SK-N-SH treated with all-trans-retinoic acid at 6 μM for 48 hours (cell line): Measurements from ENCODE around the gene MICA.

Experiments
- ARNTL ChIP-seq: fragments of 450-650 bp; formaldehyde crosslinking; IDR thresholded peaks from 2 replicates; pipeline ENCODE4 v1.5.0; 2020; ENCODE audit warnings: low read depth, mild to moderate bottlenecking, moderate library complexity, borderline replicate concordance
- CSDC2 ChIP-seq: fragments of 250-450 bp; sonication (Bioruptor Pico); IDR thresholded peaks from 2 replicates; pipeline ENCODE4 v1.5.0; 2020; ENCODE audit warnings: mild to moderate bottlenecking, moderate library complexity
- ESRRG ChIP-seq: fragments of 250-450 bp; sonication (Bioruptor Pico); IDR thresholded peaks from 2 replicates; pipeline ENCODE4 v1.6.1; 2021; ENCODE audit warnings: mild to moderate bottlenecking
- OSR1 ChIP-seq: fragments of 250-450 bp; sonication (Bioruptor Pico); IDR thresholded peaks from 2 replicates; pipeline ENCODE4 v1.8.0; 2022; ENCODE audit warnings: moderate library complexity, mild to moderate bottlenecking, inconsistent platforms
- PATZ1 ChIP-seq: fragments of 250-450 bp; sonication (Bioruptor Pico); IDR thresholded peaks from 2 replicates; pipeline ENCODE4 v1.8.0; 2020; ENCODE audit warnings: mild to moderate bottlenecking, moderate library complexity, borderline replicate concordance
- PPARA ChIP-seq: fragments of 250-450 bp; sonication (Bioruptor Pico); IDR thresholded peaks from 2 replicates; pipeline ENCODE4 v1.5.0; 2020; ENCODE audit warnings: mild to moderate bottlenecking, borderline replicate concordance
- TCF4 ChIP-seq: fragments of 250-450 bp; sonication (Bioruptor Pico); IDR thresholded peaks from 2 replicates; pipeline ENCODE4 v1.8.0; 2021; ENCODE audit warnings: mild to moderate bottlenecking, moderate library complexity, borderline replicate concordance
- ZFP3 ChIP-seq: fragments of 250-450 bp; sonication (Bioruptor Pico); IDR thresholded peaks from 2 replicates; pipeline ENCODE4 v1.5.0; 2020; ENCODE audit warnings: mild to moderate bottlenecking, moderate library complexity
- ZFP30 ChIP-seq: fragments of 450-650 bp; formaldehyde crosslinking; IDR thresholded peaks from 2 replicates; pipeline ENCODE4 v1.5.0; 2022; ENCODE audit warnings: mild to moderate bottlenecking, moderate library complexity
- ZNF565 ChIP-seq: fragments of 450-650 bp; formaldehyde crosslinking; conservative IDR thresholded peaks from 2 replicates; pipeline ENCODE4 v1.5.0; 2020; ENCODE audit warnings: low read depth, mild to moderate bottlenecking, moderate library complexity
- ZNF70 ChIP-seq: fragments of 450-650 bp; formaldehyde crosslinking; IDR thresholded peaks from 2 replicates; pipeline ENCODE4 v1.5.0; 2020; ENCODE audit warnings: mild to moderate bottlenecking, moderate library complexity
- TF ChIP-seq, protein P1 (sequence below): fragments of 250-450 bp; sonication (Bioruptor Pico); IDR thresholded peaks from 2 replicates; pipeline ENCODE4 v1.5.1; 2020; ENCODE audit warnings: low read depth, mild to moderate bottlenecking, moderate library complexity
- TF ChIP-seq, protein P2 (sequence below): fragments of 250-450 bp; sonication (Bioruptor Pico); IDR thresholded peaks from 2 replicates; pipeline ENCODE4 v1.5.0; 2020; ENCODE audit warnings: mild to moderate bottlenecking, moderate library complexity

GRCh38 chr6:31462964-31463870, 59.8 kb downstream of the MICA start:
- no peak for TF ChIP-seq ARNTL (CRISPR knock-in tag)
- no peak for TF ChIP-seq ZFP3 (CRISPR knock-in tag)
- TF ChIP-seq TCF4 (CRISPR knock-in tag): no peak
- TF ChIP-seq, protein P1, sequence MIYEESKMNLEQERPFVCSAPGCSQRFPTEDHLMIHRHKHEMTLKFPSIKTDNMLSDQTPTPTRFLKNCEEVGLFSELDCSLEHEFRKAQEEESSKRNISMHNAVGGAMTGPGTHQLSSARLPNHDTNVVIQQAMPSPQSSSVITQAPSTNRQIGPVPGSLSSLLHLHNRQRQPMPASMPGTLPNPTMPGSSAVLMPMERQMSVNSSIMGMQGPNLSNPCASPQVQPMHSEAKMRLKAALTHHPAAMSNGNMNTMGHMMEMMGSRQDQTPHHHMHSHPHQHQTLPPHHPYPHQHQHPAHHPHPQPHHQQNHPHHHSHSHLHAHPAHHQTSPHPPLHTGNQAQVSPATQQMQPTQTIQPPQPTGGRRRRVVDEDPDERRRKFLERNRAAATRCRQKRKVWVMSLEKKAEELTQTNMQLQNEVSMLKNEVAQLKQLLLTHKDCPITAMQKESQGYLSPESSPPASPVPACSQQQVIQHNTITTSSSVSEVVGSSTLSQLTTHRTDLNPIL: no peak
- no peak for TF ChIP-seq ZNF565 (CRISPR knock-in tag)
- TF ChIP-seq ZNF70 (CRISPR knock-in tag): no peak
- TF ChIP-seq ESRRG: no peak
- TF ChIP-seq, protein P2, sequence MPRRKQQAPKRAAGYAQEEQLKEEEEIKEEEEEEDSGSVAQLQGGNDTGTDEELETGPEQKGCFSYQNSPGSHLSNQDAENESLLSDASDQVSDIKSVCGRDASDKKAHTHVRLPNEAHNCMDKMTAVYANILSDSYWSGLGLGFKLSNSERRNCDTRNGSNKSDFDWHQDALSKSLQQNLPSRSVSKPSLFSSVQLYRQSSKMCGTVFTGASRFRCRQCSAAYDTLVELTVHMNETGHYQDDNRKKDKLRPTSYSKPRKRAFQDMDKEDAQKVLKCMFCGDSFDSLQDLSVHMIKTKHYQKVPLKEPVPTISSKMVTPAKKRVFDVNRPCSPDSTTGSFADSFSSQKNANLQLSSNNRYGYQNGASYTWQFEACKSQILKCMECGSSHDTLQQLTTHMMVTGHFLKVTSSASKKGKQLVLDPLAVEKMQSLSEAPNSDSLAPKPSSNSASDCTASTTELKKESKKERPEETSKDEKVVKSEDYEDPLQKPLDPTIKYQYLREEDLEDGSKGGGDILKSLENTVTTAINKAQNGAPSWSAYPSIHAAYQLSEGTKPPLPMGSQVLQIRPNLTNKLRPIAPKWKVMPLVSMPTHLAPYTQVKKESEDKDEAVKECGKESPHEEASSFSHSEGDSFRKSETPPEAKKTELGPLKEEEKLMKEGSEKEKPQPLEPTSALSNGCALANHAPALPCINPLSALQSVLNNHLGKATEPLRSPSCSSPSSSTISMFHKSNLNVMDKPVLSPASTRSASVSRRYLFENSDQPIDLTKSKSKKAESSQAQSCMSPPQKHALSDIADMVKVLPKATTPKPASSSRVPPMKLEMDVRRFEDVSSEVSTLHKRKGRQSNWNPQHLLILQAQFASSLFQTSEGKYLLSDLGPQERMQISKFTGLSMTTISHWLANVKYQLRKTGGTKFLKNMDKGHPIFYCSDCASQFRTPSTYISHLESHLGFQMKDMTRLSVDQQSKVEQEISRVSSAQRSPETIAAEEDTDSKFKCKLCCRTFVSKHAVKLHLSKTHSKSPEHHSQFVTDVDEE (CRISPR knock-in tag): no peak
- no peak for TF ChIP-seq PATZ1 (CRISPR knock-in tag)
- no peak for TF ChIP-seq ZFP30 (CRISPR knock-in tag)
- no peak for TF ChIP-seq OSR1
- TF ChIP-seq CSDC2 (CRISPR knock-in tag): no peak
- no peak for TF ChIP-seq PPARA (CRISPR knock-in tag)
